ENCODE results near the gene MYO5B. TPM values are rescaled to one million over a fixed set of nuclear protein-coding genes. Genes with fewer than 3 reads are reported as not detected.

The MYO5B gene
- total and polyA plus RNA-seq, 2 experiments from 2014 or later: 20.3 to 41.9 TPM

DNA sequence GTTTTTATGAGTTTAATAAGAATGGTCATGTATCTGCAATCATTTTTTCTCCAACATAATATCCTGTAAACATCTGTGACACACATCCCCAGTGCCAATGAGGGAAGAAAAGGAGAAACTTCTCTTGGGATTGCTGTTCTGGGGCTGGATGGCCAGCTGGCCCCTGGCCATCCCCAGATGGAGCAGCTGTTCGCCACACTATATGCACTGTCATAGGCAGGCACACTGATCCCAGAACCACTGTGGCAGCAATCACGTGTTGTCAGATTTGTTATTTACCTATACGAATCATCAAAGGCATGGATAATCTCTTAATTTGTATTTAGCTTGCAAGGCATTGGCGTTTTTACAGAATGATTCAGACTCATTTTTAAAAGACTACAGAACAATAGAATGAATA lies 214.1 kb downstream of the MYO5B start:
- no peaks in the 10 kb centered on the region for H3K27me3 ChIP-seq
- 64% methylated on average over 4 of the region's 4 CpGs for WGBS (ENCODE audit: low lambda C conversion rate, missing lambda C conversion rate)
- TF ChIP-seq, protein P1, sequence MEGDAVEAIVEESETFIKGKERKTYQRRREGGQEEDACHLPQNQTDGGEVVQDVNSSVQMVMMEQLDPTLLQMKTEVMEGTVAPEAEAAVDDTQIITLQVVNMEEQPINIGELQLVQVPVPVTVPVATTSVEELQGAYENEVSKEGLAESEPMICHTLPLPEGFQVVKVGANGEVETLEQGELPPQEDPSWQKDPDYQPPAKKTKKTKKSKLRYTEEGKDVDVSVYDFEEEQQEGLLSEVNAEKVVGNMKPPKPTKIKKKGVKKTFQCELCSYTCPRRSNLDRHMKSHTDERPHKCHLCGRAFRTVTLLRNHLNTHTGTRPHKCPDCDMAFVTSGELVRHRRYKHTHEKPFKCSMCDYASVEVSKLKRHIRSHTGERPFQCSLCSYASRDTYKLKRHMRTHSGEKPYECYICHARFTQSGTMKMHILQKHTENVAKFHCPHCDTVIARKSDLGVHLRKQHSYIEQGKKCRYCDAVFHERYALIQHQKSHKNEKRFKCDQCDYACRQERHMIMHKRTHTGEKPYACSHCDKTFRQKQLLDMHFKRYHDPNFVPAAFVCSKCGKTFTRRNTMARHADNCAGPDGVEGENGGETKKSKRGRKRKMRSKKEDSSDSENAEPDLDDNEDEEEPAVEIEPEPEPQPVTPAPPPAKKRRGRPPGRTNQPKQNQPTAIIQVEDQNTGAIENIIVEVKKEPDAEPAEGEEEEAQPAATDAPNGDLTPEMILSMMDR (IDR thresholded peaks at IDR 0.05; ENCODE audit: poor library complexity): no peak
- TF ChIP-seq EZH2 (IDR thresholded peaks at IDR 0.05; ENCODE audit: borderline replicate concordance) (no peak), EZH2phosphoT487 (IDR thresholded peaks at IDR 0.05; ENCODE audit: low read depth, severe bottlenecking, unreplicated experiment) (no peak)

DNA sequence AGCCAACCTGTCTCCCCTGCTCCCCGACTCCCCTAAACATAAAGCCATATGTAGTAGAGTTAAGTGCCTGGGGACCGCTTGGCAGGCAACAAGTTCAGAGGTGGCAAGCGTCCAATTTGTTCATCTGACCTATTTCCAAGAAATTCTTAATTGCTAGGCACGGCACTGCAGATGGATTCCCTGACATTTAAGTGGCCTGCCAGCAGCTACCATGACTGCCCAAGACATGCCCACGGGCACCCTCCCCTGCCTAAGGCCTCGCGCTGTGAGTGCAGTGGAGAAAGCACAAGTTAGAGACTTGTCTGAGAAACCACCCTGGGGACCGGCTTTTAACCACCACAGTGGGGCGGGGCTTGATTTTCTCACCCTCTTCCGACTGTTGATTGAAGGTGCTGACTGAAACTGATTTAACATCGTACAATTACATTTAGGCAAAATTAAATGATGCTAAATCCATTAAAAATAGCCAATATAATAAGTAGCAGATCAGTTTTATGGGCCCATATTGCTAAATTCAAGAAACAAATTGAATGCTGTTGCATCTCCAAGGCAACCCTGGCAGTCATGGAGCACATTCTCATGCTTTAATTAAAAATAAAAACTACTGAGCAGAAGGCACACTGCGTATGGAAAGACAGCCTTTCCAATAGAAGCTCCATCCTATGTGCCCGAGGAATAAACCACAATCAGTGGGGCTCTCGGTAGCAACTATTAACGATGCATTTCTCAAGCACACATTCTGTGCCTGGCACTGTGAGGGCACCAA lies 218.0 kb downstream of the MYO5B start:
- Histone ChIP-seq H3K4me1 (ENCODE audit: insufficient read depth) (no peaks in the 10 kb centered on the region), H3K4me3 (no peak overlapping the region), H4K20me1 (ENCODE audit: insufficient read depth, poor library complexity, severe bottlenecking) (no peaks in the 10 kb centered on the region), H3K36me3 (replicated peaks; ENCODE audit: insufficient read depth, low read depth) (no peaks in the 10 kb centered on the region), H3K9me3 (ENCODE audit: low read depth) (no peaks in the 10 kb centered on the region), H3K27me3 (no peaks in the 10 kb centered on the region), H2AFZ (no peak overlapping the region), H3K79me2 (no peaks in the 10 kb centered on the region), H3K9me2 (replicated peaks; ENCODE audit: insufficient read depth) (no peaks in the 10 kb centered on the region), H3K4me2 (no peak overlapping the region), H3K27ac (no peak overlapping the region)
- TF ChIP-seq EZH2phosphoT487 (IDR thresholded peaks at IDR 0.05; ENCODE audit: low read depth, severe bottlenecking, unreplicated experiment) (no peak), EZH2 (IDR thresholded peaks at IDR 0.05; ENCODE audit: borderline replicate concordance) (no peak)
- TF ChIP-seq, protein P1 (IDR thresholded peaks at IDR 0.05; ENCODE audit: poor library complexity): no peak
- DNase-seq (ENCODE audit: low spot score): no peak
- WGBS (ENCODE audit: low lambda C conversion rate, missing lambda C conversion rate): 87% methylated on average over 15 of the region's 15 CpGs

More for the DNA sequence above, 214.1 kb downstream of the MYO5B start:
- no peaks in the 10 kb centered on the region for H3K4me1 ChIP-seq (ENCODE audit: insufficient read depth)
- H3K36me3 ChIP-seq (replicated peaks; ENCODE audit: insufficient read depth, low read depth): no peaks in the 10 kb centered on the region
- no peak for DNase-seq (ENCODE audit: low spot score)
- no peak overlapping the region for H2AFZ ChIP-seq
- no peaks in the 10 kb centered on the region for H3K79me2 ChIP-seq
- no peak overlapping the region for H3K27ac ChIP-seq
- H3K4me3 ChIP-seq: no peak overlapping the region
- no peaks in the 10 kb centered on the region for H4K20me1 ChIP-seq (ENCODE audit: insufficient read depth, poor library complexity, severe bottlenecking)
- H3K4me2 ChIP-seq: no peak overlapping the region
- no peaks in the 10 kb centered on the region for H3K9me2 ChIP-seq (replicated peaks; ENCODE audit: insufficient read depth)
- no peaks in the 10 kb centered on the region for H3K9me3 ChIP-seq (ENCODE audit: low read depth)

DNA sequence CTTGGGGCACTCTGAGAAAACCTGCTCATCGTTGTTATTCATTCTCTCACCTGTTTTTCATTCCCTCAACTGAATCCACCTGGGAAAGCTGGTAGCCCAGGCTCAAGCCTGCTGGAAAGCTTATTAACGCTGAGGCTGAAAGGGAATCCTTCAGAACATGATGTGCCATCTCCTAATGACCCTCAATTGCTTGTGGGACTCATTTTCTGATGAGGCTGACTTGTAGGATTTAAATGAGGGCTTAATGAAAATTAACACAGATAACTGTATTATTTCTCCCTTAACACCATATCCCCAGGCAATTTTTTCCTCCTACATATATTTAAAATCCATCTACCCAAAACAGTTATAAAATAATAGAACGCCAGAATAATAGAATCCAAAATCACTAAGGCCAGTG lies 218.9 kb downstream of the MYO5B start:
- Histone ChIP-seq H3K9me2 (replicated peaks; ENCODE audit: insufficient read depth) (no peaks in the 10 kb centered on the region), H4K20me1 (ENCODE audit: insufficient read depth, poor library complexity, severe bottlenecking) (no peaks in the 10 kb centered on the region), H3K27ac (no peak overlapping the region), H3K36me3 (replicated peaks; ENCODE audit: insufficient read depth, low read depth) (no peaks in the 10 kb centered on the region), H3K4me2 (no peak overlapping the region), H3K79me2 (no peaks in the 10 kb centered on the region), H3K9me3 (ENCODE audit: low read depth) (no peaks in the 10 kb centered on the region), H2AFZ (no peak overlapping the region), H3K4me1 (ENCODE audit: insufficient read depth) (no peaks in the 10 kb centered on the region), H3K27me3 (no peaks in the 10 kb centered on the region), H3K4me3 (no peak overlapping the region)
- TF ChIP-seq EZH2phosphoT487 (IDR thresholded peaks at IDR 0.05; ENCODE audit: low read depth, severe bottlenecking, unreplicated experiment): no peak
- TF ChIP-seq EZH2 (IDR thresholded peaks at IDR 0.05; ENCODE audit: borderline replicate concordance): no peak
- TF ChIP-seq, protein P1 (IDR thresholded peaks at IDR 0.05; ENCODE audit: poor library complexity): no peak
- no peak for DNase-seq (ENCODE audit: low spot score)
- WGBS (ENCODE audit: low lambda C conversion rate, missing lambda C conversion rate): 90% methylated on average over 3 of the region's 3 CpGs

Data from hepatocyte (in vitro differentiated cells).